Smooth muscle cell (in vitro differentiated cells): ENCODE data around the gene RNF17. TPM values are rescaled to one million over a fixed set of nuclear protein-coding genes. Genes with fewer than 3 reads are reported as not detected.

Experiments used
- DNase-seq: peaks from one replicate; lab custom pipeline; 2025; ENCODE audit not compliant: unreplicated experiment; lab: John Stamatoyannopoulos, UW
- H2AFZ ChIP-seq: fragments of 200-600 bp; sonication (generic); 2 replicates; pipeline ENCODE4 v1.6.0; 2016; ENCODE audit warnings: antibody characterized with exemption, low read depth, mild to moderate bottlenecking
- H3F3A ChIP-seq: fragments of 200-600 bp; sonication (generic); 2 replicates; pipeline ENCODE4 v1.6.0; 2017; ENCODE audit warnings: antibody characterized with exemption, low read depth
- H3K27ac ChIP-seq: fragments of 200-600 bp; sonication (generic); 2 replicates; pipeline ENCODE4 v1.5.1; 2016; ENCODE audit warnings: low read depth, mild to moderate bottlenecking
- H3K27me3 ChIP-seq: fragments of 200-600 bp; sonication (generic); 2 replicates; pipeline ENCODE4 v1.6.1; 2016; ENCODE audit warnings: low read depth, mild to moderate bottlenecking
- H3K36me3 ChIP-seq: fragments of 200-600 bp; sonication (generic); 2 replicates; pipeline ENCODE4 v1.5.1; 2016; ENCODE audit warnings: low read depth
- H3K4me1 ChIP-seq: fragments of 200-600 bp; sonication (generic); 2 replicates; pipeline ENCODE4 v1.5.1; 2016; ENCODE audit warnings: low read depth
- H3K4me2 ChIP-seq: fragments of 200-600 bp; sonication (generic); 2 replicates; pipeline ENCODE4 v1.6.0; 2016; ENCODE audit warnings: mild to moderate bottlenecking
- H3K4me3 ChIP-seq: fragments of 200-600 bp; sonication (generic); 2 replicates; pipeline ENCODE4 v1.5.1; 2016; ENCODE audit warnings: mild to moderate bottlenecking
- H3K79me2 ChIP-seq: fragments of 200-600 bp; sonication (generic); 2 replicates; pipeline ENCODE4 v1.6.0; 2016; ENCODE audit warnings: low read depth, mild to moderate bottlenecking
- H3K9ac ChIP-seq: fragments of 200-600 bp; sonication (generic); 2 replicates; pipeline ENCODE4 v1.6.0; 2016; ENCODE audit warnings: low read depth
- H3K9me3 ChIP-seq: fragments of 200-600 bp; sonication (generic); replicated peaks from 2 replicates; pipeline ENCODE4 v1.5.1; 2016; ENCODE audit warnings: low read depth
- H4K20me1 ChIP-seq: fragments of 200-600 bp; sonication (generic); 2 replicates; pipeline ENCODE4 v1.6.0; 2016; ENCODE audit warnings: low read depth
- WGBS: methylation state at CpG from one replicate; pipeline ENCODE4 v1.1.7; 2016; ENCODE audit warnings: low lambda C conversion rate; 5-methylcytosine and 5-hydroxymethylcytosine counted together
- polyA plus RNA-seq: library from polyadenylated mRNA; unstranded; fragments of >200 nt; fragmentation: Nextera tagmentation; extraction: Ambion mirVana; gene quantifications from 2 replicates; pipeline ENCODE4 v1.2.1, GENCODE V29; 2016
- total RNA-seq: library from RNA; depleted of rRNA; stranded (reverse); fragments of >200 nt; gene quantifications from 2 replicates; pipeline ENCODE4 v1.2.3, GENCODE V29; 2014
- TF ChIP-seq, protein P1 (sequence below): fragments of 200-600 bp; sonication (generic); IDR thresholded peaks from 2 replicates; pipeline ENCODE4 v1.5.1; 2017; ENCODE audit warnings: borderline replicate concordance, mild to moderate bottlenecking, antibody characterized with exemption; ENCODE audit not compliant: insufficient read depth, poor library complexity, severe bottlenecking

Gene RNF17
- total and polyA plus RNA-seq, 2 experiments from 2014 or later = not detected

GRCh38 chr13:24892829-24893228, 128.9 kb downstream of the RNF17 start:
- no peaks in the 10 kb centered on the region for H3K27me3 ChIP-seq
- no peak overlapping the region for H3K4me2 ChIP-seq
- no peak overlapping the region for H2AFZ ChIP-seq
- no peaks in the 10 kb centered on the region for H3K9me3 ChIP-seq
- 65% methylated on average over 7 of the region's 7 CpGs for WGBS
- H3K27ac ChIP-seq = no peak overlapping the region
- TF ChIP-seq, protein P1, sequence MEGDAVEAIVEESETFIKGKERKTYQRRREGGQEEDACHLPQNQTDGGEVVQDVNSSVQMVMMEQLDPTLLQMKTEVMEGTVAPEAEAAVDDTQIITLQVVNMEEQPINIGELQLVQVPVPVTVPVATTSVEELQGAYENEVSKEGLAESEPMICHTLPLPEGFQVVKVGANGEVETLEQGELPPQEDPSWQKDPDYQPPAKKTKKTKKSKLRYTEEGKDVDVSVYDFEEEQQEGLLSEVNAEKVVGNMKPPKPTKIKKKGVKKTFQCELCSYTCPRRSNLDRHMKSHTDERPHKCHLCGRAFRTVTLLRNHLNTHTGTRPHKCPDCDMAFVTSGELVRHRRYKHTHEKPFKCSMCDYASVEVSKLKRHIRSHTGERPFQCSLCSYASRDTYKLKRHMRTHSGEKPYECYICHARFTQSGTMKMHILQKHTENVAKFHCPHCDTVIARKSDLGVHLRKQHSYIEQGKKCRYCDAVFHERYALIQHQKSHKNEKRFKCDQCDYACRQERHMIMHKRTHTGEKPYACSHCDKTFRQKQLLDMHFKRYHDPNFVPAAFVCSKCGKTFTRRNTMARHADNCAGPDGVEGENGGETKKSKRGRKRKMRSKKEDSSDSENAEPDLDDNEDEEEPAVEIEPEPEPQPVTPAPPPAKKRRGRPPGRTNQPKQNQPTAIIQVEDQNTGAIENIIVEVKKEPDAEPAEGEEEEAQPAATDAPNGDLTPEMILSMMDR = no peak
- no peak for DNase-seq
- no peaks in the 10 kb centered on the region for H3K36me3 ChIP-seq
- no peaks in the 10 kb centered on the region for H3K4me1 ChIP-seq
- H3F3A ChIP-seq = no peaks in the 10 kb centered on the region
- no peak overlapping the region for H3K9ac ChIP-seq
- H3K4me3 ChIP-seq = no peak overlapping the region
- H4K20me1 ChIP-seq = no peaks in the 10 kb centered on the region
- no peaks in the 10 kb centered on the region for H3K79me2 ChIP-seq

- H3K4me2 ChIP-seq = no peak overlapping the region
- WGBS = 97% methylated on average over 12 of the region's 12 CpGs
- H3K9me3 ChIP-seq = no peaks in the 10 kb centered on the region
- no peaks in the 10 kb centered on the region for H3K4me1 ChIP-seq
- H3K27ac ChIP-seq = no peak overlapping the region
- H3K9ac ChIP-seq = no peak overlapping the region
- H2AFZ ChIP-seq = no peak overlapping the region
- no peaks in the 10 kb centered on the region for H3K36me3 ChIP-seq
- DNase-seq = no peak
- H3K79me2 ChIP-seq = no peaks in the 10 kb centered on the region
- H3K27me3 ChIP-seq = no peaks in the 10 kb centered on the region
- H3K4me3 ChIP-seq = no peak overlapping the region
- H3F3A ChIP-seq = no peaks in the 10 kb centered on the region
- TF ChIP-seq, protein P1 = no peak
- H4K20me1 ChIP-seq = no peaks in the 10 kb centered on the region
Observed at GRCh38 chr13:24893863-24894262, 129.9 kb downstream of the RNF17 start.

DNA sequence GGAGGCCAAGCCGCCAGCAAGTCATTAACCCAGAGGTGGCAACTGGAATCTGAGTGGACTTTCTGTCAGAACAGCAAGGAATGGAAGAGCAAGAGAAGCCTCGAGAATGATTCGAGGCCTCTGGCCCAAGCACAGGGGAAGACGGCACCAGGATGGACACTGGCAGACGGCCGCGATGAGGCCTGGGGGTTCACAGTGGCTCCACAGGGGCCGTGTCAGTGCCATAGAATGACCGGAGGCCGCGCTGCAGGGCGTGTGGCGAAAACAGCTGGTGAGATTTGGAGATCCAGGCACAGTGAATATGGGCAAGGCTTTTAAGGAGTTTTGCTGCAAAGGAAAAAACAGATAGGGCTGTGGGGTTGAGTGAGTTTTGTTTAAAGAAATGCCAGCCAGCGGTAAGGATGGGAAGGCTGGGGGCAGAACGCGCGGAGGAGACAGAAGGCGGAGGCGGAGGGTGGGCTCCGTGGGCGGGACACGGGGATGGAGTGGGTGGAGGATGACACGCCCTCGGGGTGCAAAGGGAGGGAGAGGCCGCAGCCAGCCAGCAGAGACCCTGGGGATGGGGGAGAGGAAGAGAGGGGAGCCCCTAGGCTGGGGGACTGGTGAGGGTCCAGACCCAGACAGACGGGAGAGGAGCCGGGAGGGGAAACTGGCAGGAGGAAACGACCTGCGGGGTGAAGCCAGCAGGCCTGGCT, 130.5 kb downstream of the RNF17 start:
- no peak for DNase-seq
- Histone ChIP-seq H3K36me3 (no peaks in the 10 kb centered on the region), H3K4me3 (no peak overlapping the region), H4K20me1 (no peaks in the 10 kb centered on the region), H3F3A (no peaks in the 10 kb centered on the region), H3K4me2 (no peak overlapping the region), H3K27me3 (no peaks in the 10 kb centered on the region), H3K79me2 (no peaks in the 10 kb centered on the region), H3K9me3 (no peaks in the 10 kb centered on the region), H3K9ac (no peak overlapping the region), H2AFZ (no peak overlapping the region), H3K27ac (no peak overlapping the region), H3K4me1 (no peaks in the 10 kb centered on the region)
- TF ChIP-seq, protein P1 = no peak
- 96% methylated on average over 15 of the region's 29 CpGs for WGBS

DNA sequence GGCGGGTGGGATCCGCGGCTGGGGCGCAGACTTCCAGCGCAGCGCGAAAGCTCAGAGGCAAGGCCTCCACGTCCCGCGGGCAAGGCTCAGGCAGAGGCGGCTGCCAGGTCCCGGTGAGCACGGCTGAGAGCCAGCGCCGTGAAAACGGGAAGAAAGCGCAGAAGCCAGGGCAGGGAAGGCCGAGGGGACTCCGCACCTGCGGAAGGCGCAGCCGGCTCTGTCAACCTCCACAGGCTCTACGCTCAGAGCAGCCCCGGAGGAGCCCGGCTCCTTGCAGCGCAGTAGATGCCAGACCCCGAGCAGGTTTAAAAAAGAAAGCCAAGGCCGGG, 131.0 kb downstream of the RNF17 start:
- no peaks in the 10 kb centered on the region for H3K79me2 ChIP-seq
- H3K4me2 ChIP-seq = no peak overlapping the region

More for the DNA sequence above, 131.0 kb downstream of the RNF17 start:
- no peak overlapping the region for H3K4me3 ChIP-seq
- H3K9me3 ChIP-seq = no peaks in the 10 kb centered on the region
- H3F3A ChIP-seq = no peaks in the 10 kb centered on the region
- no peak overlapping the region for H2AFZ ChIP-seq
- no peaks in the 10 kb centered on the region for H3K27me3 ChIP-seq
- H3K4me1 ChIP-seq = no peaks in the 10 kb centered on the region
- no peak overlapping the region for H3K9ac ChIP-seq
- no peaks in the 10 kb centered on the region for H4K20me1 ChIP-seq
- no peaks in the 10 kb centered on the region for H3K36me3 ChIP-seq
- 98% methylated on average over 27 of the region's 28 CpGs for WGBS
- H3K27ac ChIP-seq = no peak overlapping the region
- DNase-seq = no peak
- TF ChIP-seq, protein P1 = no peak
